Activated CD4-positive, alpha-beta T cell treated with anti-CD3 and anti-CD28 coated beads, Interleukin-2, amount 50 U/mL, for 4 hours (primary cell): ENCODE data around the gene PLCH2.
A peak's percentile ranks its signal among the peaks of the same experiment; 100 is the strongest.
"Not testable (repeated sequence)": the region's sequence is repeated elsewhere in the genome, so short reads cannot be mapped to it uniquely, and the experiment has no call there.

ENCODE experiments used
- DNase-seq, 2 experiments: peaks; one replicate each; pipeline ENCODE4 v3.0.0-alpha.2; 2020

PLCH2 gene

DNA sequence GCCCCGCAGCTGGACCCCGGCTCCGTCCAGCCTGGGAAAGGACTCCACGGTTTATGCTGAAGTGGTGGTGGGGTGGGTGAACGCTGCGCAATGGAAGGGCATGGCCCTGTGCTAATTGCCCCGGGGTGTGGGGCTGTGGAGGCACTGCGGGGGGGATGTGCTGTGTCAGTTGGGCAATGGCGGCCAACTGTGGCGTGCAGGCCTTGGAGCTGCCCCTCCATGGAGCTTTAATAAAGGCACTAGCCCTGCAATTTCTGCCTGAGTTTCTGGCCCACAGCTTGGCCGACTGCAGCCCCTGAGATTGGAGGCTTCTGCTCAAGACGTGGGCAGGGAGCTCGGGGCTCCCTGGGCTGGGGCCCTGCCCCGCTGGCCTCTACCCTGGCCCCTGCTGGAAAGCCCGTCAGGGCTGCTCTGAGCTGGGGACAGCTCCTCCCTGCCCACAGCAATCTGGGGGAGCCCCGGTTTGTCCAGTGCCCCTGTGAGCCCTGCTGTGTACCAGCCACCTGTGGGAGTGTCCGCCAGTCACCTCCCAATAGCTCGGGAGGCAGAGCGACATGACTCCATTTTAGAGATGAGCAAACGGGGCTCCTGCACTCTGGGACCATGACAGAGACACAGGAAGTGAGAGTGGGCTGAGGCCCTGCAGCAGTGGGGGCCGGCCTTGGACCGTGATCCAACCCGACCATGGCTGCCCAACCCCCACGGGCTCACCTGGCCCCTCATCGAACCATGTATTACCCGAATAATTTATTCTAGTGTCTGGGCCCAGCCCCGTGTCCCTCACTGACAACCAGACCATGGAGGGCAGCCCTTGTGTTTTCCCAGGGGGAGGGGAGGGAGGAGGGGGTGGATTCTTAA, 71.3 kb downstream of the PLCH2 start:
- no peak for DNase-seq

DNA sequence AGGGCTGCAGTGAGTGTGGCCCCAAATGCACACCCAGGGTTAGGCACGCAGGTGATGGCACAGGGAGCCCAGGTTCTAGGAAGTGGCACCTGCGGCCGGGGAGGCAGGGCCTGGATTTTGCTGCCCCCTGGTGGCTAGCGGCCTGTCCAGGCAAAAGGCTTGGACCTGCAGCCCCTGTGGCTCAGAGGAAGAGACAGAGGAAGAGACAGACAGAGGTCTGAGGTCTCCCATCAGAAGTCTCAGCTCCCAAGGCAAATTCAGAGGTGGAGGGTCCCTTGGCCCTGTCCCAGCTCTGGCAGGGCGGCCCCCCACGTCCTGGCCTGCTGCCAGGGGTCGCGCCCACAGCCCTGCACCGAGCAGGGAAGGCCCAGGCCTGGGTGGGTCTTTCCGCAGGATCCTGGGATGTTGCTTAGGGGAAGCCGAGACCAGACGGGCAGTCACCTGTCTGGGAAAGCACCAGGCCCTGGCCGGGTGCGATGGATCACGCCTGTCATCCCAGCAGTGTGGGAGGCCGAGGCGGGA, 72.0 kb downstream of the PLCH2 start:
- DNase-seq = peak; percentile 79 to 82

DNA sequence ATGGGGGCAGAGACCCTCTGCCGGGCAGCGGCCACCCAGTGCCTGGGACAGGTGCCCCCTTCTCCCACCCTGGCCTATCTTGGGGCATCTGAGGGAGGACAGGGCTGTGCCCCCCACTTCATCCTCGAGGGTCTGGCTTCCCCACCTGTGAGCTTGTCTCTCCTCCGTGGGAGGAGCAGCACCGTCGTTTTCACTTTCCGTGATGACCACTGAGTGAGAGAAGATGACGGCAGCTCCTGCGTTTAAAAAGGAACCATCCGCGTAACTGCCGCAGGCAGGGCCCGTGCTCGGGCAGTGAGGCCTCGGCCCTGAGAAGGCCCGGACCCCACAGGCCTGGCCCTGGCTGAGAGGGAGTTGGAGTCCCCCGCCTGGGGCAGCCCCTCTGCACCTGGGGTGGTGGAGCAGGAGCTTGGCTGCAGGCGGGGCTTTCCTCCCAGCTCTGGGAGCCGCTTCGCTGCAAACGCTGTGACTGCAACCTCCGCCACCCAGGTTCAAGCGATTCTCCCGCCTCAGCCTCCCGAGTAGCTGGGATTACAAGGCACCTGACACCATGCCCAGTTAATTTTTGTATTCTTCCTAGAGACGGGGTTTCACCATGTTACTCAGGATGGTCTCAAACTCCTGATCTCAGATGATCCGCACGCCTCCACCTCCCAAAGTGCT, 73.4 kb downstream of the PLCH2 start:
- not testable (repeated sequence) for DNase-seq

DNA sequence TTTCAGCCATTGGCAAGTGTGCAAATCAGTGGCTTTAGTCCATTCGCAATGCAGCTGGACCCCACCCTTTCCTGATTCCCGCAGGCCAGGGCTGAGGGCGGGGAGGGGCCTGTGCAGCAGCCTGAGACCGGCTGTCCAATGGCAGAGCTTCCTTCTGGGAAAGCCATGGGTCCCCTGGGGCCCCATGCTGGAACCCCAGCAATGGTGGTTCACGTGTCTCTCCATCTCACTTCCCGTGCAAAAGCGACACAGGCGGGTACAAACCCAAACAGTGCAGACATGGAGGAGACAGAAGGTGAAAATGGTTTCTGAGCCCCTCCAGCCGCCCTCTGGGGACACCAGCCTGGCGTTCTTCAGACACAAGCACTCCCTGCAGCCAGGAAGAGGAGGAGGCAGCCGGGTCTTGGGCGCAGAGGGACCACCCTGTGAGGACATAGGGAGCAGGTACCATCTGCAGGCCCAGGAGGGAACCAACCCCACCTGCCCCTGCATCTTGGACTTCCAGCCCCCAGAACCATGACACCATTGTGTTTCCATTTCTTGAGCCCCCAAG, 74.3 kb downstream of the PLCH2 start:
- DNase-seq = not testable (repeated sequence)

DNA sequence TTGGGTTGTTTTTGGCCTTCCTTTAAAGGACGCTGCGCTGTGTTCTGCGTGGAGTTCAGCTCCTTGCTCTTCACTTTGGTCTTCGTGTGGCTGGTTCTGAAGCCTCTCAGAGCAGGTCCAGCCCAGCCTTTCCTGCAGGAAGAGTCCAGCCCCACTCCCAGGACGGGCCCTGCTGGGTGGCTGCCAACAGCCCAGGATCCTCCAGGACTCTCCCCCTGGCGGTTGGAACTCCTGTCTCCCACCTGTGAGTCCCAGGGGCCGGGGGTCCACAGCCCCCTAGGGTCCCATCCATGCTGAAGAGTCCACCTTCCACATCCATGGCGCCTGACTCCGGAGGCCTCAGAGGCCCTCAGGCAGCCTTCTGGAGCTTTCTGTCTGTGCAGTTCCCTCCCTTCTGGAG, 75.5 kb downstream of the PLCH2 start:
- not testable (repeated sequence) for DNase-seq

DNA sequence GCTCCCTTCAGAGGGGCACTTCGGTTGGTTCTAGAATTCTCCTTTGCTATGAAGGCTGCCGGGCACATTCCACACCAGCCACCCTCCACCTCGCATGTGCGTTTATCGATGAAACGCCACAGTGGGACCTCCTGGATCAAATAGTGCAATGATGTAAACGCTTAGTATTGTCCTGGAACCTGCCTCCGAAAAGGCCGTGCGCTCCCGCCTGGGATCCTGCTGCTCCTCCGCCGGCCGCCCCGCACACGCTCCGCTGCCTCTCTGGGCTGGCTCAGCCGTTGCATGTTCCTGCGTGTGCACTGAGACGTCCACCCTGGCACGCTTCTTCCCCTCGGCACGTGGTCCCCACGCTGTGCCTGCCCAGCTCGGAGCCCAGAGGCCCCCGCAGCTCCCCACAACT, 76.1 kb downstream of the PLCH2 start:
- no peak for DNase-seq

DNA sequence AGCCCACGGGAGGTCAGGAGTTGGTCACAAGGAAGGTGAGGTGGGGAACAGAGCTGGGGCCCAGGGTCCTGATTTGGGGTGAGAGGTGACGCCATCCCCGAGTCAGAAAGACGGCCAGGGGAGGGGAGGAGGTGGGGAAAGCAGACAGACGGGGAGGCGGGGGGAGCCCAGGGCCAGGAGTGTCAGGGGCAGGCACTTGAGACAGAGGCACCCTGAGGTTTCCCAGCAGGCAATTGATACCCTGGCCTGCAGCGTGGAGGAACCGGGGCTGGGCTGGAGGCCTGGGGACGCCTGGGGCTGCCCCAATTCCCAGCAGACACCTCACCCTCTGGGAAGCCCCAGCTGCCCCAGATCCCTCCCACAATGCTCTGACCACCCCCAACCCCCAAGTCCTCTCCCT, 77.0 kb downstream of the PLCH2 start:
- not testable (repeated sequence) for DNase-seq

DNA sequence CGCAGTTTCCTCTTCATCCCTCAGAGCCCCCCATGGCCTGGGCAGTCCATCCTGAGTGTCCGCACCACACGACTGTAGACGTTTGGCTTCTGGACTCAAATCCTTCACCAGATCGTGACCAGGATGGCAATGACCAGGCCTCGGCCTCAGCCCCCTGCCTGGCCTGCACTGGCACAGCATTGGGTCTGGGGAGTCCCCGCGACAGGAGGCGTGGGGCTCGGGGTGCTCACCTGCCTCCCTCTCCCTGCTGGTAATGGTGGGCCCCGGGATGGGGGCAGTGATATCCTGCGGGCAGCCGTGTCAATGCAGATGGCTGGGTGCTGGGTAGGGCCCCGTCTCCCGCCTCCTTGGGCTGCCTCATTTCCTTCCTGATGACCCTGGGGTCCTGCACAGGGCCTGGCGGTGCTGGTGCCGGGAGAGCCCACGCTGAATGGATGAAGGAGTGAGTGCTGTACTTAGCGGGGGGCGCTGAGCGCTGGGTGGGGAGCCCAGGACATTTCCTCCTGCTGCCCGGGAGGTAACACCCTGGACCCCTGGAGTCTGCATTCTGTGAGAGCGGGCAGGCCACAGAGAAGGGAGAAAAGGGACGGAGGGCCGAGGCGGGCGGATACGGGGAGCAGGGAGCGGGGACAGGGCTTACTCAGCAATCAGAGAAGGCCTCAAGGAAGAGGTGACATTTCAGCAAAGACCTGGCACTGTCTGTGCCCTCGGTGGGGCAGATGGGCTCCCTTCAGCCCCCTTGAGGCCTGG, 78.0 kb downstream of the PLCH2 start:
- DNase-seq = no peak

DNA sequence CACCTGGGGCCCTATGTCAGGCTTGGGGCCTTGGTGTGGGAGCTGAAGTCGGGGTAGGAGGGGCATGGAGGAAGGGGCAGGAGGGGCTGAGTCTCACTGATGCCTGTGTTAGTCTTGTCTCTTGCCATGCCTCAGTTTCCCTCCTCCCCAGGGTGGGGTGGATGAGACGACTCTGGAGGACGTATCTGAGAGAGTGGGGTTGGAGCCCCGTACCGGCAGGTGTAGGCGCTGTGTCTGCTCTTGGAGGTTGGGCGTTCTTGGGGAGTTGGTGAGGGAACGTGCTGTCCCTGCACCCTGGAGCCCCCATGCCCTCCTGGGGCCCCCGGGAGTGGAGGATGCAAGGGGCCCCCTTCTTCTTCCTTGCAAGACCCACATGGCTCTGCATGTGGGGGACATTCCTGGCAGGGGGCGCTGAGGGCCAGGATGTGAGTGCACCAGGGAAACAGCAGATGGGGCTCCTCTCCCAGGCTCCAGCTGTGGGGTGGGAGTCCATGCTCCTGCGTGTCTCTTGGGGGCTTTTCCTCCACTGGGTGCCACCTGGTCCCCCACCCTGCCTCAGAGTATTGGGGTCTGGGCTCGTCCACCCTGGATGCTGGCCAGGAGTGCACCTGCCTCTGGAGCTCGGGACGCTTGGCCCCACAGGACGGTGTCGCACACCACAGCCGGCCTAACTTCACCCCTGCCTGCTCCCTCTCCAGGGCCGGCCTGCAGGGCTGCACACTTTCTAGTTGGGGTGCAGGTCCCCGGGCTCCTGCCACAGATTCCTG, 78.7 kb downstream of the PLCH2 start:
- peak; percentile 44 to 56 for DNase-seq
